SU-DHL-6 (cell line): ENCODE results near the gene KCNQ1OT1.

Source experiments
- CTCF ChIP-seq: fragments of 200-600 bp; sonication (generic); IDR thresholded peaks from one replicate; pipeline ENCODE4 v1.5.1; 2017; ENCODE audit warnings: antibody characterized with exemption, mild to moderate bottlenecking, low read length, moderate library complexity; ENCODE audit not compliant: insufficient read depth, poor library complexity, severe bottlenecking
- EZH2phosphoT487 ChIP-seq: fragments of 200-600 bp; sonication (generic), shearing (Covaris generic); conservative IDR thresholded peaks from 2 replicates; pipeline ENCODE4 v1.6.1; 2018; ENCODE audit warnings: mild to moderate bottlenecking, antibody characterized with exemption, low read length, moderate library complexity, mixed read lengths

- TF ChIP-seq CTCF (no peak), EZH2phosphoT487 (no peak)
These were observed 116.2 kb downstream of the KCNQ1OT1 start for GRCh38 chr11:2583605-2583958.
